NCI-H1092 (cell line): Measurements from ENCODE around the gene MYL7.

Experiments
- DNase-seq: peaks from one replicate; lab custom pipeline; 2025; lab: John Stamatoyannopoulos, UW

MYL7 gene

DNA sequence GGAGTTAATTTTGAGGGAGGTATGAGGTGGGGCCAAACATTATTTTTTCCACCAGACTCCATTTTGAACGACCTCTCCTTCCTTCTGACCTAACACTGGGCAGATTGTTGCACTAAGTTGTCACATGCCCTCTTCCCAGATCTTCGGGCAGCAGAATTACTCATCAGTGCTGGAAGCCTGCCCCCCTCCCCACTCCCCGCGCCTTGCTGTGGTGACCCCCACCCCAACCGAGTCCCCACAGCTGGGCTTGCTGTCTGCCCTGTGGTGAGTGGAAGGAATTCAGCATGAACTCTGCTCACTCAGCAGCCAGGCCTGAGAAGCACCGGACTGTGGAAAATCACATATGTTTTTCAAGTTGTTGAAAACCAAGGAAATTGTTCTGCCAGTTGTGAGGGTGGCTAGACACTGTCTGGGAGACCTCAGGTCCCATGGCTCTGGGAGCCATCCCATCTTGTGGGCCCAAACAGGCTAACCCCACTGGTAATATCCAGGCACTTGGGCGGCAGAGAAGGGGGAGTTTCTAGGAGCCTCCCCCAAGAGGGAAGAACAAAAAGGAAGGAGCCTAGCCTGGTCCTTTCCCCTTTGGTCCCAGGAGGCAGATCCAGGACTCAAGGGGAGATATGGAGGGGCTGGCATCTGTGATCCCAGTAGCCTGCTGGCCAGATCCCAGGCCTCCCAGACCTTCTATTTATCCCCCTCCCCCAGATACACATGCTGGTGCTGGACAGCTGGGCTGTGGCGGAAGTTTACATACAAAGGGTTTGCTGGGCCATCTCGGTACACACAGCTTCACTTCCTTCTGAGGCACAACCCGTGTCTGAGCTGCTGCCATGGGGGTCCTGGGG, 40.5 kb downstream of the MYL7 start:
- DNase-seq: no peak

DNA sequence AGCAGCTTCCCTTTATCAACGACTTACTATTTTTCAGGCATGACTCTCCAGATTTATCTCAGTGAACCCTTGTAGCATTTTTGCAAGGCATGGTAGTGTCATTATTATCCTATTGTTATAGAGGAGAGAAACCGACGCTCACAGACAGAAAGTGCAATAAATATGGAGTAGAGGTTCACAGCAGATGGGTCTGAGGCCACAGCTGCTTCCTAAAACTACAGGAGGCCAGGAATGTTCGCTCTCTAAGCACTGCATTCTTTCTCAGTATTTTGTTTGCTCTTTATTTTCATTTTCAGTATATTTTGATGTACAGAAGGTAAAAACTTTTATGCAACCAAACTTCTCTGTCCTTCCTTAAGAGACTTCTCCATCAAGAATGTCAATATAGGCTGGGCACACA, 41.5 kb downstream of the MYL7 start:
- DNase-seq: no peak

DNA sequence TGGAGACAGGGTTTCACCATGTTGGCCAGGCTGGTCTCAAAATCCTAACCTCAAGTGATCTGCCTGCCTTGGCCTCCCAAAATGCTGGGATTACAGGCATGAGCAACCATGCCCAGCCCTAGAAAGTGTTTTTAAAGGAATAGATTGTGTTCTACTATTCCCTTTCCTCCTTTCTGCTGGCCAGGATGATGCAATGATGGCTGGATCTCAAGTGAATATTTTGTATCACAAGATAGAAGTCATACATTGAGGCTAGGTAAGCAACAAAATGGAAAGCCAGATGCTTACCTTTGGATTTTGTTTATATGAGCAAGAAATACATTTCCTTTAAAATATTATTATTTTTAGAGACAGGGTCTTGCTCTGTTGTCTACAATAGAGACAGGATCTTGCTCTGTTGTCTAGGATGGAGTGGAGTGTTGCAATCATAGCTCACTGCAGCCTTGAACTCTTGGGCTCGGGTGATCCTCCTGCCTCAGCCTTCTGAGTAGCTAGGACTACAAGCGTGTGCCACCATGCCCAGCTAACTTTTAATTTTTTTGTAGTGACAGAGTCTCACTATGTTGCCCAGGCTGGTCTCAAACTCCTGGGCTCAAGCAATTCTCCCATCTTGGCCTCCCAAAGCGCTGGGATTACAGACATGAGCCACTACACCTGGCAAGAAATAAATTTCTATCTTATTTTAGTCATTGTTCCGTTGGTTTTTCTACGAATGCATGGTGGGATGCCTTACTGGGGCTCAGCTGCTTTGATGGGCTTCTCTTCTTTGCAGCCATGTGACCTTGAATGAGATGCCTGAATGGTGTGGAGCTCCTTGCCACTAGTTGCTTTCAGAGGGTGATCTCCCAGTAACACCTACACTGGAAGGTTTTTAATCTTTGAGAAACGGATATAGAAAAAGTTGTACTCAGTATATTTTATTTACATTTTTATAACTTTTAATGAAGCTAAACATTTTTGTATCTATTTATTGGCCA, 42.8 kb downstream of the MYL7 start:
- no peak for DNase-seq

DNA sequence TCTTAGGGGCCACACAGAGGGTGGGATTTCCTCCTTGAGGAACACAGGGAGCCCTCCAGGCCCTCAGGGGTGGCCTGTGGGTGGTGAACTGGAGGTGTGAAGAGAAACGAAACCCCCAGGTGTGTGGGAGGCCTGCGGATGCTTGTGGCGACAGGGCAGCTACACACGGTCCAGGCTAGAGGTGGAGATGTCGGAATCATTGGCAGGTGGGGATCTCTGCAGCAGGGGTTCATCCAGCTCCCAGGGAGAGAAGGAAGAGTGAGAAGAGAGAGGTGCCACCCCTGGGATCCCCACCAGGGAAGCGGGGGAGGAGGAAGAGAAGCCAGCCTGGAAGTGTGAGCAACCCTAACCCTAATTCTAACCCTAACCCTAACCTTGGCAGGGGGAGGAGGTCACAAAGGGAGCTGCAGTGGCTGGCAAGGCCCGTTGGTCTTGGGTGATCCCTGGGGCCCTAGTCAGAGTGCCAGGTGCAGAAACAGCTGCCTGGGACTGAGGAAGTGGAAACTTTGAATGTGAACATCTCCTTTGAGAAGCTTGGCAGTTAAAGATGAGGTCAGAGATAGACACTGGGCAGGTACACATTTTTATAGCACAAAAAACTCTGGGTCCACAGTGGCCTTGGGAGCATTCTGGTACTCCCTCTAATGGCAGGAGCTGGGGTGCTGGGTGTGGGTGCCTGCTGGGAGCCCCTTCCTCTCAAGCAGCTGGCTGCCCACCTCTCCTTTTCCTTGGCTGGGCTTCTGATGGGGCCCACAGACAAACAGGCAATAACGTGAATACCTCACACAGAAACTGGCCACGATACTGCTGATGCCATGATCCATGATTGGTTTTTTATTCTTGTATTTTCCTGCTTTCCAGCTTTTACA, 43.8 kb downstream of the MYL7 start:
- no peak for DNase-seq

GRCh38 chr7:44096326-44096881, 44.7 kb downstream of the MYL7 start:
- DNase-seq: no peak

DNA sequence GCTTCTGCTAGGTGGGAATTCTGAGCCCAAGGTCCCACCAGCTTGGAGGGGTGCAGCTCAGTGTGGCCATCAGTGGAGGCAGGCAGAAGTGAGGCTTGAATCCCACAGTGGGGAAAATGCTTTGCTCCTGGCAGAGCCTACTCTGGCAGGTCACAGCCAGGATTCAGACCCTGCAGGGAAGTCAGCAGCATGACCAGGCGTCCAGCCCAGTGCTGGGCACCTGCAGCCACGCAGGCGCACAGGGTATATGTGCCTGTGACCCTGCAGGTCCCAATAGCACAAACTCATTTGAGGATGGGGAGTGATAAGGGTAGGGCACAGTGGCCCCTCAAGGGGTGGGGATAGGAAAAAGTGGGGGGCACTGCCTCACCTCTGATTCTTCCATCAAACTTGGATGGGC, 45.4 kb downstream of the MYL7 start:
- DNase-seq: no peak

- DNase-seq: no peak
Observed at GRCh38 chr7:44094883-44095592, 46.1 kb downstream of the MYL7 start.

DNA sequence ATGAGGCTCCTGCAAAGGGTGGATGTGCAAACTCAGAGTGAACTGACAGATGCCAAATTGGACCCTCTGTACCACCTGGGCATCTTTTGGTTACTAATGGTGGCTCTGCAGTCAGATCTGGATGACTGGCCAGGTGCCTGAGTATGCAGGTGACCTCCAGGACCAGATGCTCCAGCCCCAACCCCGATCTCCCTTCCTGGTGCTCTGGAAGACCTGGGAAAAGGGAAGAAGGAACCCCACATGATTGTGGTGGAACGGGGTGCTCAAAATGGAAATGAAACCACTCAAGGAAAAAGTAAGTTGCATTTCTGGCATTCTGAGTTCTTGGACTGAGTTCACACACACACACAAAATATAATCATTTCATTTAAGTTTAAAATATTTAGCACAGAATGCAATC, 46.8 kb downstream of the MYL7 start:
- DNase-seq: no peak

GRCh38 chr7:44093102-44093641, 48.0 kb downstream of the MYL7 start:
- no peak for DNase-seq
